Peyer's patch (tissue), 4 donors: ENCODE results near the gene ASTL.

ENCODE experiments used
- CTCF ChIP-seq, 6 experiments: fragments of 450-650 bp in 4 of 6; fragments of 200-600 bp in 2 of 6; sonication (generic) in 1 of 6; IDR thresholded peaks; one replicate each; pipeline ENCODE4 v1.5.1; 2017 to 2019; ENCODE audit warnings: antibody characterized with exemption in 6 of 6, mild to moderate bottlenecking in 3 of 6, moderate library complexity in 1 of 6
- POLR2A ChIP-seq, 2 donors: fragments of 450-650 bp; IDR thresholded peaks; one replicate each; pipeline ENCODE4 v1.5.1; 2017; ENCODE audit warnings: antibody characterized with exemption in 2 of 2, mild to moderate bottlenecking in 2 of 2, moderate library complexity in 2 of 2

- TF ChIP-seq CTCF (IDR thresholded peaks at IDR 0.05), result no peak
- TF ChIP-seq POLR2A (IDR thresholded peaks at IDR 0.05), result no peak
Measured at GRCh38 chr2:96159084-96159830, 21.0 kb upstream of the ASTL start.
